A549 (cell line): ENCODE measurements around the gene SHROOM4. TPM values are rescaled to one million over a fixed set of nuclear protein-coding genes. Genes with fewer than 3 reads are reported as not detected.
A peak's percentile ranks its signal among the peaks of the same experiment; 100 is the strongest.

Experiments
- ATAC-seq, 2 experiments: fragments of 200-7000 bp in 1 of 2; fragments of >200 bp in 1 of 2; cut with Nextera tagmentation in 1 of 2; cut with Tn5 transposase in 1 of 2; 3 replicates each; pipeline versions ENCODE4 v1.8.0 to v1.9.1; 2018 to 2020; ENCODE audit warnings: mild to moderate bottlenecking in 1 of 2, moderate library complexity in 1 of 2
- CTCF ChIA-PET: fragments of 300-600 bp; sonication (Branson Sonifier 250); formaldehyde crosslinking; extraction: SDS; loops from one replicate; lab custom pipeline; 2021; ENCODE audit warnings: antibody characterized with exemption, inconsistent platforms; lab: Yijun Ruan, JAX
- POLR2A ChIA-PET: fragments of 350-600 bp; formaldehyde crosslinking; extraction: SDS; loops from one replicate; lab custom pipeline; 2021; ENCODE audit warnings: antibody characterized with exemption, inconsistent platforms; lab: Yijun Ruan, JAX
- DNase-seq, 2 experiments: peaks; one replicate each; pipeline versions ENCODE4 v3.0.0 to v3.0.0-alpha.2; 2011 to 2016; ENCODE audit warnings: low read depth in 1 of 2, low spot score in 1 of 2
- FAIRE-seq: peaks from 2 replicates; lab custom pipeline; 2011; peaks lifted over from hg19 to GRCh38; lab: Jason Lieb, UNC
- H3K27ac ChIP-seq, 2 experiments: fragments of >200 bp; sonication (Bioruptor Twin); formaldehyde crosslinking; 3 replicates each; pipeline ENCODE4 v1.5.1; 2016 to 2017
- H3K4me1 ChIP-seq: fragments of >200 bp; sonication (Bioruptor Twin); formaldehyde crosslinking; 3 replicates; pipeline ENCODE4 v1.6.1; 2016
- H3K4me2 ChIP-seq: fragments of >200 bp; sonication (Bioruptor Twin); formaldehyde crosslinking; 3 replicates; pipeline ENCODE4 v1.6.1; 2016
- H3K4me3 ChIP-seq: fragments of >200 bp; sonication (Bioruptor Twin); formaldehyde crosslinking; 3 replicates; pipeline ENCODE4 v1.5.1; 2016
- H3K9me3 ChIP-seq: fragments of >200 bp; sonication (Bioruptor Twin); formaldehyde crosslinking; 3 replicates; pipeline ENCODE4 v1.6.1; 2016
- BHLHE40 ChIP-seq: IDR thresholded peaks from 2 replicates; pipeline ENCODE4 v1.6.1; 2012; ENCODE audit warnings: low read depth, low read length, inconsistent platforms
- CBX2 ChIP-seq: fragments of 200-600 bp; sonication (generic); IDR thresholded peaks from 2 replicates; pipeline ENCODE4 v1.6.1; 2016; ENCODE audit warnings: low read depth, mild to moderate bottlenecking, borderline replicate concordance
- CBX8 ChIP-seq: fragments of 200-600 bp; sonication (generic); IDR thresholded peaks from 2 replicates; pipeline ENCODE4 v1.6.1; 2016
- CEBPB ChIP-seq, 2 experiments: fragments of >200 bp in 1 of 2; sonication (Bioruptor Twin) in 1 of 2; formaldehyde crosslinking in 1 of 2; IDR thresholded peaks; 2 replicates each; pipeline ENCODE4 v1.6.1; 2012 to 2016
- EP300 ChIP-seq, 2 experiments: fragments of >200 bp; sonication (Bioruptor Twin); formaldehyde crosslinking; IDR thresholded peaks; 2 replicates in 1 of 2; 3 replicates in 1 of 2; pipeline ENCODE4 v1.6.1; 2016 to 2017
- ESRRA ChIP-seq: fragments of 150-350 bp; IDR thresholded peaks from 2 replicates; pipeline ENCODE4 v1.6.1; 2014; ENCODE audit warnings: mild to moderate bottlenecking, low read length, borderline replicate concordance
- FOSB ChIP-seq: fragments of 250-450 bp; sonication (Bioruptor Pico); IDR thresholded peaks from 2 replicates; pipeline ENCODE4 v1.5.0; 2020; ENCODE audit warnings: mild to moderate bottlenecking, moderate library complexity
- FOXS1 ChIP-seq: fragments of 250-450 bp; sonication (Bioruptor Pico); IDR thresholded peaks from 2 replicates; pipeline ENCODE4 v1.5.0; 2020; ENCODE audit warnings: mild to moderate bottlenecking, moderate library complexity
- HEYL ChIP-seq: fragments of 250-450 bp; sonication (Bioruptor Pico); IDR thresholded peaks from 2 replicates; pipeline ENCODE4 v1.8.0; 2021; ENCODE audit warnings: mild to moderate bottlenecking, moderate library complexity
- JUNB ChIP-seq: fragments of >200 bp; sonication (Bioruptor Twin); formaldehyde crosslinking; IDR thresholded peaks from 2 replicates; pipeline ENCODE4 v1.6.1; 2016
- NFE2L2 ChIP-seq: fragments of 150-350 bp; conservative IDR thresholded peaks from 2 replicates; pipeline ENCODE4 v1.6.1; 2014; ENCODE audit warnings: low read length
- POLR2A ChIP-seq: IDR thresholded peaks from 2 replicates; pipeline ENCODE4 v1.6.1; 2012; ENCODE audit warnings: mild to moderate bottlenecking, low read length
- TP53 ChIP-seq: fragments of 250-450 bp; sonication (Bioruptor Pico); IDR thresholded peaks from 2 replicates; pipeline ENCODE4 v1.5.0; 2021; ENCODE audit warnings: mild to moderate bottlenecking, moderate library complexity
- ZC3H11A ChIP-seq: fragments of 450-650 bp; IDR thresholded peaks from 2 replicates; pipeline ENCODE4 v1.6.1; 2014; ENCODE audit warnings: antibody characterized with exemption, mild to moderate bottlenecking
- ZFP36 ChIP-seq: fragments of 450-650 bp; IDR thresholded peaks from 2 replicates; pipeline ENCODE4 v1.6.1; 2014; ENCODE audit warnings: borderline replicate concordance; ENCODE audit not compliant: partially characterized antibody
- WGBS: methylation state at CpG from one replicate; pipeline ENCODE4 v1.1.6; 2017; ENCODE audit errors: missing lambda C conversion rate; 5-methylcytosine and 5-hydroxymethylcytosine counted together
- polyA plus RNA-seq, 4 experiments: library from polyadenylated mRNA; depleted of rRNA in 3 of 4; stranded (reverse); fragments of >200 nt; fragmentation: RNase III in 1 of 4; extraction: RNeasy Plus Mini Kit Qiagen cat#74134 plus additional on column Dnase treatment in 1 of 4; gene quantifications; 2 replicates in 3 of 4; 3 replicates in 1 of 4; pipeline ENCODE4 v1.2.3, GENCODE V29; 2011 to 2017
- TF ChIP-seq, protein P1 (sequence below): fragments of 250-450 bp; sonication (Bioruptor Pico); IDR thresholded peaks from 2 replicates; pipeline ENCODE4 v1.5.0; 2021; ENCODE audit warnings: mild to moderate bottlenecking, moderate library complexity, borderline replicate concordance
- TF ChIP-seq, protein P2 (sequence below): fragments of >200 bp; sonication (Bioruptor Twin); formaldehyde crosslinking; IDR thresholded peaks from 2 replicates; pipeline ENCODE4 v1.6.1; 2016
- TF ChIP-seq, protein P3 (sequence below): fragments of 450-650 bp; IDR thresholded peaks from 2 replicates; pipeline ENCODE4 v1.6.1; 2014; ENCODE audit warnings: antibody characterized with exemption
- TF ChIP-seq, protein P4 (sequence below): fragments of 250-450 bp; sonication (Bioruptor Pico); IDR thresholded peaks from 2 replicates; pipeline ENCODE4 v1.5.0; 2020; ENCODE audit warnings: low read depth, mild to moderate bottlenecking, moderate library complexity
- TF ChIP-seq, protein P5 (sequence below): IDR thresholded peaks from 2 replicates; pipeline ENCODE4 v1.6.1; 2012; ENCODE audit warnings: low read depth, borderline replicate concordance

The SHROOM4 gene
- polyA plus RNA-seq, 2 of the 4 experiments (the other 2 are of a cell fraction), result not detected

DNA sequence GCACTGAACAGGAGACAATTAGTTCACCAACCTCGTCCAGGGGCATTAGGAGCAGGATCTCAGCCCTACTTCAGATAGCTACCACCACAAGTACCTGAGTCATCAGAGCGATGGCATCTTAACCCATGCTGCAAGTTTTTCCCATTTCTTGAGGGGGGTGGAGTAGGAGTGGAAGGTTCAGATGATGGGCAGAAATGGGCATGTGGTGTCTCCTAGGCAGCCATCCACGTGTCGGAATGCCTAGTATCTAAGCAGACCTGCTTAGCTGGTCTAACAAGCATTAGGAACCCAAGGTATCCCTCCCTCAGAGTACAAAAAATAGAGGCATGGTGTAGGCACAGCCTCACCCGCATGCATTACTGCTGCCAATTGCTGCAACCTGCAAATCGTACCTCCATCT, 184.2 kb downstream of the SHROOM4 start:
- CTCF ChIA-PET, result no interaction called here
- DNase-seq, result no peak
- POLR2A ChIA-PET, result no interaction called here
- no peak overlapping the region for H3K27ac ChIP-seq
- no peaks in the 10 kb centered on the region for H3K4me1 ChIP-seq
- no peak for ATAC-seq
- TF ChIP-seq NFE2L2 (no peak), HEYL (CRISPR knock-in tag) (no peak), BHLHE40 (no peak), ESRRA (no peak), ZFP36 (no peak), EP300 (IDR thresholded peaks at IDR 0.05) (no peak), FOSB (CRISPR knock-in tag) (no peak), FOXS1 (CRISPR knock-in tag) (no peak)
- TF ChIP-seq, protein P1, sequence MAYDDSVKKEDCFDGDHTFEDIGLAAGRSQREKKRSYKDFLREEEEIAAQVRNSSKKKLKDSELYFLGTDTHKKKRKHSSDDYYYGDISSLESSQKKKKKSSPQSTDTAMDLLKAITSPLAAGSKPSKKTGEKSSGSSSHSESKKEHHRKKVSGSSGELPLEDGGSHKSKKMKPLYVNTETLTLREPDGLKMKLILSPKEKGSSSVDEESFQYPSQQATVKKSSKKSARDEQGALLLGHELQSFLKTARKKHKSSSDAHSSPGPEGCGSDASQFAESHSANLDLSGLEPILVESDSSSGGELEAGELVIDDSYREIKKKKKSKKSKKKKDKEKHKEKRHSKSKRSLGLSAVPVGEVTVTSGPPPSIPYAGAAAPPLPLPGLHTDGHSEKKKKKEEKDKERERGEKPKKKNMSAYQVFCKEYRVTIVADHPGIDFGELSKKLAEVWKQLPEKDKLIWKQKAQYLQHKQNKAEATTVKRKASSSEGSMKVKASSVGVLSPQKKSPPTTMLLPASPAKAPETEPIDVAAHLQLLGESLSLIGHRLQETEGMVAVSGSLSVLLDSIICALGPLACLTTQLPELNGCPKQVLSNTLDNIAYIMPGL (CRISPR knock-in tag), result no peak
- TF ChIP-seq, protein P2, sequence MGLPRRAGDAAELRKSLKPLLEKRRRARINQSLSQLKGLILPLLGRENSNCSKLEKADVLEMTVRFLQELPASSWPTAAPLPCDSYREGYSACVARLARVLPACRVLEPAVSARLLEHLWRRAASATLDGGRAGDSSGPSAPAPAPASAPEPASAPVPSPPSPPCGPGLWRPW, result no peak
- TF ChIP-seq, protein P3, sequence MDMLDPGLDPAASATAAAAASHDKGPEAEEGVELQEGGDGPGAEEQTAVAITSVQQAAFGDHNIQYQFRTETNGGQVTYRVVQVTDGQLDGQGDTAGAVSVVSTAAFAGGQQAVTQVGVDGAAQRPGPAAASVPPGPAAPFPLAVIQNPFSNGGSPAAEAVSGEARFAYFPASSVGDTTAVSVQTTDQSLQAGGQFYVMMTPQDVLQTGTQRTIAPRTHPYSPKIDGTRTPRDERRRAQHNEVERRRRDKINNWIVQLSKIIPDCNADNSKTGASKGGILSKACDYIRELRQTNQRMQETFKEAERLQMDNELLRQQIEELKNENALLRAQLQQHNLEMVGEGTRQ, result no peak
- TF ChIP-seq, protein P4, sequence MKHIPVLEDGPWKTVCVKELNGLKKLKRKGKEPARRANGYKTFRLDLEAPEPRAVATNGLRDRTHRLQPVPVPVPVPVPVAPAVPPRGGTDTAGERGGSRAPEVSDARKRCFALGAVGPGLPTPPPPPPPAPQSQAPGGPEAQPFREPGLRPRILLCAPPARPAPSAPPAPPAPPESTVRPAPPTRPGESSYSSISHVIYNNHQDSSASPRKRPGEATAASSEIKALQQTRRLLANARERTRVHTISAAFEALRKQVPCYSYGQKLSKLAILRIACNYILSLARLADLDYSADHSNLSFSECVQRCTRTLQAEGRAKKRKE (CRISPR knock-in tag), result no peak
- TF ChIP-seq, protein P5, sequence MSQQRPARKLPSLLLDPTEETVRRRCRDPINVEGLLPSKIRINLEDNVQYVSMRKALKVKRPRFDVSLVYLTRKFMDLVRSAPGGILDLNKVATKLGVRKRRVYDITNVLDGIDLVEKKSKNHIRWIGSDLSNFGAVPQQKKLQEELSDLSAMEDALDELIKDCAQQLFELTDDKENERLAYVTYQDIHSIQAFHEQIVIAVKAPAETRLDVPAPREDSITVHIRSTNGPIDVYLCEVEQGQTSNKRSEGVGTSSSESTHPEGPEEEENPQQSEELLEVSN, result no peak
- WGBS, result 33% methylated on average over 6 of the region's 6 CpGs
- H3K4me3 ChIP-seq, result no peak overlapping the region
- FAIRE-seq, result no peak
- no peak overlapping the region for H3K4me2 ChIP-seq
- no peaks in the 10 kb centered on the region for H3K9me3 ChIP-seq

DNA sequence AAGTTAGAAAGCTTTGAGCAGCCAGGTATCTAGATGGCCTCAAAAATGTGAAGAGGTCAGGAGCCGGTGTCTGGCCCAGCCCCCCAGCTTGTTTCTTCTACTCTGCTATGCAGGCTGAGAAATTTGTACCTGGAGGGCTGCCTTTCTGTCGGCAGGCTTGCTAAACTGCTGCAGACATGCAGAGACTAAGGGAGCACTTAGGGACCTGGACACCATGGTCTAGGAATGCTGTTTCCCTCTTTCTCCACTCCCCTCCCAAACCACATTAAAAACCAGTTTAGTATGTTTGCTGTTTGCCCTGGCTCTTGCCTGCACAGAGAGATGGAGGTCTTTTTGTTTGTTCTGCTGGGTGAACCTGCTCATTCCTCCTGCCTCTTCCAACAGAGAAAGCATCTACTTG, 186.3 kb downstream of the SHROOM4 start:
- no peak for DNase-seq
- WGBS, result 57% methylated on average over 1 of the region's 2 CpGs
- CTCF ChIA-PET, result interaction anchor here (1.3 kb wide), 1 partner anchor 13 kb away, joined by 3 read pairs; no protein-coding TSS in a partner anchor

DNA sequence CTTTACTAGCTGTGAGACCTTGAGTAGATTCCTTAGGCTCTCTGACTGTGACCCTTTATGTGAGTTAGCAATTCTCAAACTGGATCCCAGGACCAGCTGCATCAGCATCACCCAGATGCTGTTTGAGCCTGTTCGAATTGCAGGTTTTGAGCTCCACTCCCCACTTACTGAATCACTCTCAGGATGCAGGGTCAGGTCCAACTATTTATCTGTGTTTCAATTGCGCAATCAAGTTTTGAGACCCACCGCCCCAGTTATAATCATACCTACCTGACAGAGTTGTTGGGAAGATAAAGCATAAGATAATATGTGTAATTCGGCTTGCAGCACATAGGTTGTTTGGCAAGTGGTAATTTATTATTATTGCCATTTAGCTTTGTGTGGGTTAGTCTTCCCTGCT, 187.6 kb downstream of the SHROOM4 start:
- ATAC-seq (no peak), FAIRE-seq (peak; percentile 13), DNase-seq (no peak)
- H3K4me2 ChIP-seq, result no peak overlapping the region
- H3K9me3 ChIP-seq, result no peaks in the 10 kb centered on the region
- TF ChIP-seq, protein P3, result no peak
- TF ChIP-seq CBX8 (no peak), CEBPB (IDR thresholded peaks at IDR 0.05) (0 out of 4 replicates have a peak, but pooled peaks of 1 of the 2 experiments have one; percentile 15), TP53 (CRISPR knock-in tag) (no peak)
- TF ChIP-seq, protein P1 (CRISPR knock-in tag), result no peak
- H3K4me3 ChIP-seq, result no peak overlapping the region
- no peak overlapping the region for H3K27ac ChIP-seq
- WGBS, result 15% methylated on average over 4 of the region's 4 CpGs
- ChIA-PET CTCF (interaction anchor here (1.3 kb wide), 1 partner anchor 14 kb away, joined by 3 read pairs; no protein-coding TSS in a partner anchor), POLR2A (no interaction called here)
- no peaks in the 10 kb centered on the region for H3K4me1 ChIP-seq

More for the DNA sequence above, 186.3 kb downstream of the SHROOM4 start:
- POLR2A ChIA-PET, result no interaction called here
- ATAC-seq (no peak), FAIRE-seq (no peak)
- no peaks in the 10 kb centered on the region for H3K4me1 ChIP-seq
- no peak for TF ChIP-seq JUNB
- TF ChIP-seq CBX2, result no peak
- TF ChIP-seq BHLHE40, result no peak
- TF ChIP-seq ZC3H11A, result no peak
- no peak for TF ChIP-seq POLR2A
- no peak overlapping the region for H3K4me3 ChIP-seq
- no peaks in the 10 kb centered on the region for H3K9me3 ChIP-seq
- no peak overlapping the region for H3K27ac ChIP-seq
- H3K4me2 ChIP-seq, result no peak overlapping the region
